ENCODE data around the gene OAS2.
A peak's percentile ranks its signal among the peaks of the same experiment; 100 is the strongest.
"Not testable (repeated sequence)": the region's sequence is repeated elsewhere in the genome, so short reads cannot be mapped to it uniquely, and the experiment has no call there.

Gene OAS2

GRCh38 chr12:112950701-112951100 is 27.6 kb upstream of the OAS2 start:
- no peak for DNase-seq

GRCh38 chr12:112957125-112957524 is 21.2 kb upstream of the OAS2 start:
- DNase-seq: not testable (repeated sequence)

- no peak for DNase-seq
Measured at GRCh38 chr12:112961074-112961473, 17.2 kb upstream of the OAS2 start.

GRCh38 chr12:112961536-112961935 is 16.8 kb upstream of the OAS2 start:
- no peak for DNase-seq

GRCh38 chr12:112962561-112962960 is 15.8 kb upstream of the OAS2 start:
- DNase-seq: no peak

- DNase-seq: no peak
Measured at GRCh38 chr12:112963227-112963861, 15.0 kb upstream of the OAS2 start.

GRCh38 chr12:112964067-112964670 is 14.2 kb upstream of the OAS2 start:
- DNase-seq: no peak

GRCh38 chr12:112964915-112965314 is 13.4 kb upstream of the OAS2 start:
- DNase-seq: no peak

- no peak for DNase-seq
Measured at GRCh38 chr12:112965643-112966042, 12.7 kb upstream of the OAS2 start.

- no peak for DNase-seq
Measured at GRCh38 chr12:112967306-112967705, 11.0 kb upstream of the OAS2 start.

GRCh38 chr12:112967858-112968257 is 10.5 kb upstream of the OAS2 start:
- no peak for DNase-seq

- DNase-seq: no peak
Measured at GRCh38 chr12:112969547-112970306, 8.6 kb upstream of the OAS2 start.

- DNase-seq: no peak
Measured at GRCh38 chr12:112970391-112970790, 7.9 kb upstream of the OAS2 start.

GRCh38 chr12:112971248-112971647 is 7.1 kb upstream of the OAS2 start:
- no peak for DNase-seq

GRCh38 chr12:112973011-112973735 is 5.1 kb upstream of the OAS2 start:
- no peak for DNase-seq

GRCh38 chr12:112973818-112974231 is 4.5 kb upstream of the OAS2 start:
- DNase-seq: no peak

GRCh38 chr12:112974904-112975303 is 3.4 kb upstream of the OAS2 start:
- no peak for DNase-seq

GRCh38 chr12:112977139-112977538 is 1.2 kb upstream of the OAS2 start:
- DNase-seq: no peak

- no peak for DNase-seq
Measured at GRCh38 chr12:112977641-112978040, 678 bp upstream of the OAS2 start.

GRCh38 chr12:112979041-112979680 is 842 bp downstream of the OAS2 start:
- peak; percentile 60 for DNase-seq

GRCh38 chr12:112980491-112981158 is 2.3 kb downstream of the OAS2 start:
- DNase-seq: no peak

GRCh38 chr12:112985642-112986290 is 7.4 kb downstream of the OAS2 start:
- DNase-seq: no peak
